Left lung (tissue), 10 donors: ENCODE data around the gene PIP5KL1. TPM values are rescaled to one million over a fixed set of nuclear protein-coding genes. Genes with fewer than 3 reads are reported as not detected.
A peak's percentile ranks its signal among the peaks of the same experiment; 100 is the strongest.

Experiments used
- ATAC-seq: fragments of 200-7000 bp; cut with Tn5 transposase; one replicate; pipeline ENCODE4 v1.9.1; 2020; ENCODE audit warnings: moderate library complexity
- DNase-seq, 4 donors: peaks; one replicate each; pipeline ENCODE4 v3.0.0-alpha.2; 2013 to 2020
- H3K27ac ChIP-seq, 2 donors: fragments of 200-600 bp; sonication (generic) in 1 of 2; one replicate each; pipeline versions ENCODE4 v1.5.0 to v1.8.0; 2020 to 2021
- H3K27me3 ChIP-seq, 2 donors: fragments of 200-600 bp; sonication (generic) in 1 of 2; one replicate each; pipeline versions ENCODE4 v1.5.0 to v1.8.0; 2020 to 2021
- H3K36me3 ChIP-seq, 2 donors: fragments of 200-600 bp; sonication (generic) in 1 of 2; one replicate each; pipeline versions ENCODE4 v1.5.0 to v1.8.0; 2020 to 2021
- H3K4me1 ChIP-seq, 2 donors: fragments of 200-600 bp; one replicate each; pipeline ENCODE4 v1.8.0; 2021
- H3K4me3 ChIP-seq, 2 donors: fragments of 200-600 bp; sonication (generic) in 1 of 2; one replicate each; pipeline versions ENCODE4 v1.5.0 to v1.8.0; 2020 to 2021; ENCODE audit warnings: mild to moderate bottlenecking in 1 of 2
- H3K9me3 ChIP-seq, 2 donors: fragments of 200-600 bp; sonication (generic) in 1 of 2; one replicate each; pipeline versions ENCODE4 v1.5.0 to v1.8.0; 2020 to 2021
- CTCF ChIP-seq, 2 donors: fragments of 200-600 bp; sonication (generic) in 1 of 2; IDR thresholded peaks; one replicate each; pipeline versions ENCODE4 v1.5.0 to v1.8.0; 2021; ENCODE audit warnings: antibody characterized with exemption in 2 of 2
- intact Hi-C, 2 donors: fragments of 100-400 bp; cut with DNase I; formaldehyde crosslinking; loops; one replicate each; pipeline versions ENCODE4 v1.11.2 to v1.14.2; 2022
- polyA plus RNA-seq, 6 donors: library from polyadenylated mRNA; unstranded; fragments of 120-200 nt; gene quantifications; one replicate each; pipeline ENCODE4 v1.2.1, GENCODE V29; 2013; ENCODE audit not compliant: insufficient read length in 6 of 6
- total RNA-seq, 2 donors: library from RNA; stranded (reverse); fragmentation: NEBNext Ultra II Directional; extraction: Animal tissue kit (Norgen Biotek cat#: 25700); gene quantifications; one replicate each; pipeline ENCODE4 v1.2.1, GENCODE V29; 2021
- donor health status: DM: no; HTN: yes; CAD: no.
- donor health status: DM: no; HTN: no; CAD: no.

Gene PIP5KL1
- total and polyA plus RNA-seq, 8 donors, result 2.7 to 7.9 (median 5.0) TPM

DNA sequence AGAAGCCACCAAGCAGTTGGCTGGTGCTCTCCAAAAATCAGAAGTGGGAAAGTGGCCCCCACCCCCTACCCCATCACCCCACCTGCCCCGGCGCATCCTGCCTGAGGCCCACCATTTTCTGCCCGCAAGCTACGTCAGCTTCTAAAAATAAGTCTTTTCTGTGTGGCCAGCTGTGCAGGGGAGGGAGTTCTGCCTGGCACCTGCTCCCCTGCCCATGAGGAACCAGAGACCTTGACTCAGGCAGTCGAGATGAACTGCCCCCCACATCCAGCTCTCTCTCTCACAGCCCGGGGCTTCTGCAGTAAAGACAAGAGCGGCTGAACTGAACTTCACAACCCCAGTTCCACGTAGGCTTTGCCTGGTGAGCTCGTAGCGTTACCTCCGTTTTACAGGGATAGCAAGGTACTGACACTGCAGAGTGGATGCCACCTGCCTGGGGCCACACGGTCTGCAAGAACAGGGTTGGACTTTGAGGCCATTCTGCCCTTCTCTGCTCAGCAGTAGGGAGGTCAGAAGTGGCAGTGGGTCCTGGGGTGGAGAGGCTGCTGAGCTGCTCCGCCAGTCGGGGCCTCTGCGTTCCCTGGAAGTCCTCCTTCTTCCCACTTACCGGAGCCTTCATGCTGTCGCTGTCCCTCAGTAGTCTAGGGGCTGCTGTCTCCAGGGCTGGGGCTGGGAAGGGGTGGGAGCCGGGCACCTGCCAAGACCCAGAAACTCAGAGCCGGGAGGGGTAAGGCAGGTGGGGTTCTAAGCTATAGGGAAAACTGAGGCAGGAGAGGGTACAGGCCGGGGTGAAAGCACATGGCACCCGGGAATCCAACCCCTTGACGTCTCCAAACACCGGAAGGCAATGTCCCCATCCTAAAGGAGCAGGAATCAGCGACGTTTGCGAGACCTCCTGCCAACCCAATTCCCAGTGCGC is 14.5 kb downstream of the PIP5KL1 start:
- intact Hi-C loops, result no loop called here
- H3K27ac ChIP-seq, result peak overlapping the region; percentile 33 to 60
- no peak for DNase-seq
- ATAC-seq, result peak; percentile 0
- H3K4me1 ChIP-seq, result peaks cover 40 to 77% of the 10 kb centered on the region in 2 donors
- TF ChIP-seq CTCF (IDR thresholded peaks at IDR 0.05), result no peak
- H3K4me3 ChIP-seq, result peak overlapping the region; percentile 56 to 78
- no peaks in the 10 kb centered on the region for H3K9me3 ChIP-seq
- no peaks in the 10 kb centered on the region for H3K27me3 ChIP-seq
- H3K36me3 ChIP-seq, result peaks cover 0 to 16% of the 10 kb centered on the region in 2 donors

- Histone ChIP-seq H3K9me3 (no peaks in the 10 kb centered on the region), H3K36me3 (peaks cover 0 to 24% of the 10 kb centered on the region in 2 donors), H3K4me1 (peaks cover 43 to 78% of the 10 kb centered on the region in 2 donors), H3K27me3 (no peaks in the 10 kb centered on the region), H3K4me3 (peak overlapping the region in 1 of 2 donors; percentile 78), H3K27ac (peak overlapping the region in 1 of 2 donors; percentile 28)
- intact Hi-C loops, result no loop called here
- DNase-seq (no peak), ATAC-seq (no peak)
- TF ChIP-seq CTCF (IDR thresholded peaks at IDR 0.05), result no peak
Observed at GRCh38 chr9:127915325-127915752, 15.2 kb downstream of the PIP5KL1 start.

DNA sequence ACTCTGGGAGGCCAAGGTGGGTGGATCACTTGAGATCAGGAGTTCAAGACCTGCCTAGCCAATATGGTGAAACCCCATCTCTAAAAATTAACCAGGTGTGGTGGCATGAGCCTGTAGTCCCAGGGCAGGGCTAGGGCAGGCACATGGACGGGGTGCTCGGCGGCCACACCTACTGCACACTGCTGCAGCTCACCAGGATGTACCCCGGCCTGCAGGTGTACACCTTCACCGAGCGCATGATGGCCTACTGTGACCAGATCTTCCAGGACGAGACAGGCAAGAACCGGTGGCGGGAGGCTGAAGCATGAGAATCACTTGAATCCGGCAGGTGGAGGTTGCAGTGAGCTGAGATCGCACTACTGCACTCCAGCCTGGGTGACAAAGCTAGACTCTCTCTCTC is 16.9 kb downstream of the PIP5KL1 start:
- H3K27me3 ChIP-seq, result no peaks in the 10 kb centered on the region
- TF ChIP-seq CTCF (IDR thresholded peaks at IDR 0.05), result no peak
- intact Hi-C loops, result no loop called here
- no peak overlapping the region for H3K27ac ChIP-seq
- peaks cover 32 to 64% of the 10 kb centered on the region in 2 donors for H3K4me1 ChIP-seq
- ATAC-seq (no peak), DNase-seq (peak in 1 of 4 donors; percentile 61)
- H3K9me3 ChIP-seq, result no peaks in the 10 kb centered on the region
- peaks cover 0 to 37% of the 10 kb centered on the region in 2 donors for H3K36me3 ChIP-seq
- no peak overlapping the region for H3K4me3 ChIP-seq

GRCh38 chr9:127912882-127913281 is 17.7 kb downstream of the PIP5KL1 start:
- intact Hi-C loops, result no loop called here
- no peak overlapping the region for H3K4me3 ChIP-seq
- peaks cover 24 to 56% of the 10 kb centered on the region in 2 donors for H3K4me1 ChIP-seq
- H3K9me3 ChIP-seq, result no peaks in the 10 kb centered on the region
- ATAC-seq (peak; percentile 62), DNase-seq (peak in 3 of 4 donors; percentile 77 to 82 (median 81))
- no peaks in the 10 kb centered on the region for H3K27me3 ChIP-seq
- TF ChIP-seq CTCF (IDR thresholded peaks at IDR 0.05), result no peak
- H3K27ac ChIP-seq, result no peak overlapping the region
- H3K36me3 ChIP-seq, result peaks cover 0 to 45% of the 10 kb centered on the region in 2 donors

DNA sequence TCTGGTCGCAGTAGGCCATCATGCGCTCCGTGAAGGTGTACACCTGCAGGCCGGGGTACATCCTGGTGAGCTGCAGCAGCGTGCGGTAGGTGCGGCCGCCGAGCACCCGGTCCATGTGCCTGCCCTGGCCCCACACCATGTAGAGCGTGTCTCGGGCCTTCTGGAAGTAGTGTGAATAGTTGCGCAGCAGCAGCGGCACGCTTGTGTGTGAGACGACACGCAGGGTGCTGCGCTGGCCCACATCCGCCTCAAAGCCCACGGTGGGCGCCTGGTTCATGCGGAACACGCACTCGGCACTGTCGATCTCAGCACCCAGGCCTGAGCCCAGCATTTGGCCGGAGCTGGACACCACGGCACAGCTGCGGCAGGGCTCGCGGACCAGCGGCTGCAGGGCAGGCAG is 18.3 kb downstream of the PIP5KL1 start:
- H3K27ac ChIP-seq, result peak overlapping the region in 1 of 2 donors; percentile 56
- DNase-seq, result peak in 1 of 4 donors; percentile 81
- peaks cover 0 to 50% of the 10 kb centered on the region in 2 donors for H3K36me3 ChIP-seq
- no peaks in the 10 kb centered on the region for H3K9me3 ChIP-seq
- intact Hi-C loops, result no loop called here
- H3K4me3 ChIP-seq, result no peak overlapping the region
- TF ChIP-seq CTCF (IDR thresholded peaks at IDR 0.05), result no peak
- peaks cover 21 to 54% of the 10 kb centered on the region in 2 donors for H3K4me1 ChIP-seq
- no peak for ATAC-seq
- H3K27me3 ChIP-seq, result no peaks in the 10 kb centered on the region
